Transverse colon (tissue), 4 donors: ENCODE measurements around the gene HYKK.

Source experiments
- CTCF ChIP-seq, 5 experiments: fragments of 200-600 bp in 3 of 5; fragments of 450-650 bp in 2 of 5; sonication (generic) in 3 of 5; IDR thresholded peaks; 1 replicate in 2 of 5; 2 replicates in 3 of 5; pipeline ENCODE4 v1.5.1; 2016 to 2017; ENCODE audit warnings: antibody characterized with exemption in 5 of 5, inconsistent platforms in 3 of 5, mild to moderate bottlenecking in 2 of 5, moderate library complexity in 1 of 5
- POLR2AphosphoS5 ChIP-seq, 3 donors: sonication (generic); formaldehyde crosslinking; IDR thresholded peaks; one replicate each; pipeline ENCODE4 v1.6.1; 2016; ENCODE audit warnings: antibody characterized with exemption in 3 of 3

GRCh38 chr15:78501857-78502256 lies 5.5 kb upstream of the HYKK start:
- TF ChIP-seq CTCF (IDR thresholded peaks at IDR 0.05), result no peak
- TF ChIP-seq POLR2AphosphoS5 (IDR thresholded peaks at IDR 0.05), result no peak
